GM19372 (cell line): ENCODE results near the gene CDK19.

ENCODE experiments used
- ATAC-seq: cut with Tn5 transposase; IDR thresholded peaks from one replicate; pipeline ENCODE4 v1.9.1; 2021; ENCODE audit warnings: mild to moderate bottlenecking, low read depth, moderate library complexity; ENCODE audit not compliant: unreplicated experiment

CDK19 gene

GRCh38 chr6:110560239-110561007 is 254.8 kb downstream of the CDK19 start:
- no peak for ATAC-seq
